Upper lobe of left lung (tissue), 6 donors: ENCODE data around the gene RIMOC1. TPM values are rescaled to one million over a fixed set of nuclear protein-coding genes. Genes with fewer than 3 reads are reported as not detected.
A peak's percentile ranks its signal among the peaks of the same experiment; 100 is the strongest.

Experiments
- ATAC-seq, 2 donors: fragments of 200-7000 bp; cut with Tn5 transposase; one replicate each; pipeline ENCODE4 v1.9.1; 2022; ENCODE audit warnings: mild to moderate bottlenecking in 2 of 2, moderate library complexity in 2 of 2; ENCODE audit not compliant: low FRiP score in 2 of 2
- DNase-seq, 2 donors: peaks; one replicate each; pipeline ENCODE4 v3.0.0-alpha.2; 2019 to 2020
- H3K27ac ChIP-seq, 4 donors: fragments of 200-600 bp; sonication (generic); one replicate each; pipeline ENCODE4 v1.5.1; 2016 to 2019
- H3K27me3 ChIP-seq, 4 donors: fragments of 200-600 bp; sonication (generic); one replicate each; pipeline ENCODE4 v1.5.1; 2017 to 2019
- H3K36me3 ChIP-seq, 4 donors: fragments of 200-600 bp; sonication (generic); one replicate each; pipeline ENCODE4 v1.5.1; 2016 to 2019
- H3K4me1 ChIP-seq, 4 donors: fragments of 200-600 bp; sonication (generic); one replicate each; pipeline ENCODE4 v1.5.1; 2018 to 2019
- H3K4me3 ChIP-seq, 4 donors: fragments of 200-600 bp; sonication (generic); one replicate each; pipeline ENCODE4 v1.5.1; 2017 to 2019; ENCODE audit warnings: mild to moderate bottlenecking in 2 of 4, moderate library complexity in 1 of 4
- H3K9me3 ChIP-seq, 4 donors: fragments of 200-600 bp; sonication (generic); one replicate each; pipeline ENCODE4 v1.5.1; 2018 to 2019
- CTCF ChIP-seq, 6 experiments: fragments of 450-650 bp in 4 of 6; fragments of 200-600 bp in 2 of 6; sonication (generic) in 2 of 6; IDR thresholded peaks; one replicate each; pipeline ENCODE4 v1.5.1; 2016 to 2019; ENCODE audit warnings: antibody characterized with exemption in 6 of 6
- EP300 ChIP-seq, 4 donors: sonication (generic); formaldehyde crosslinking; IDR thresholded peaks; one replicate each; pipeline ENCODE4 v1.5.1; 2017; ENCODE audit warnings: antibody characterized with exemption in 4 of 4, control low read depth in 2 of 4
- POLR2A ChIP-seq, 4 donors: fragments of 450-650 bp; IDR thresholded peaks; one replicate each; pipeline ENCODE4 v1.5.1; 2016 to 2017; ENCODE audit warnings: antibody characterized with exemption in 4 of 4, mild to moderate bottlenecking in 2 of 4
- POLR2AphosphoS5 ChIP-seq, 2 donors: sonication (generic); formaldehyde crosslinking; IDR thresholded peaks; one replicate each; pipeline ENCODE4 v1.5.1; 2017; ENCODE audit warnings: antibody characterized with exemption in 2 of 2
- WGBS, 2 donors: methylation state at CpG; one replicate each; pipeline ENCODE4 v1.1.5; 2017 to 2018; 5-methylcytosine and 5-hydroxymethylcytosine counted together
- total RNA-seq, 6 donors: library from RNA; depleted of rRNA in 4 of 6; stranded (reverse); fragments of >200 nt in 4 of 6; gene quantifications; one replicate each; pipeline versions ENCODE4 v1.1.0 to v1.2.1, GENCODE V29; 2016 to 2021
- donor health status: DM: no; HTN: no; CAD: no; lungs with moderate emphysema.
- donor health status: DM: no; HTN: yes; CAD: no; lungs with severe emphysema.

RIMOC1 gene
- total RNA-seq, result 10 to 100 TPM in 4 of 6 donors, 1 to 10 TPM in 2; 4.4 to 24.8 (median 17.1) TPM

DNA sequence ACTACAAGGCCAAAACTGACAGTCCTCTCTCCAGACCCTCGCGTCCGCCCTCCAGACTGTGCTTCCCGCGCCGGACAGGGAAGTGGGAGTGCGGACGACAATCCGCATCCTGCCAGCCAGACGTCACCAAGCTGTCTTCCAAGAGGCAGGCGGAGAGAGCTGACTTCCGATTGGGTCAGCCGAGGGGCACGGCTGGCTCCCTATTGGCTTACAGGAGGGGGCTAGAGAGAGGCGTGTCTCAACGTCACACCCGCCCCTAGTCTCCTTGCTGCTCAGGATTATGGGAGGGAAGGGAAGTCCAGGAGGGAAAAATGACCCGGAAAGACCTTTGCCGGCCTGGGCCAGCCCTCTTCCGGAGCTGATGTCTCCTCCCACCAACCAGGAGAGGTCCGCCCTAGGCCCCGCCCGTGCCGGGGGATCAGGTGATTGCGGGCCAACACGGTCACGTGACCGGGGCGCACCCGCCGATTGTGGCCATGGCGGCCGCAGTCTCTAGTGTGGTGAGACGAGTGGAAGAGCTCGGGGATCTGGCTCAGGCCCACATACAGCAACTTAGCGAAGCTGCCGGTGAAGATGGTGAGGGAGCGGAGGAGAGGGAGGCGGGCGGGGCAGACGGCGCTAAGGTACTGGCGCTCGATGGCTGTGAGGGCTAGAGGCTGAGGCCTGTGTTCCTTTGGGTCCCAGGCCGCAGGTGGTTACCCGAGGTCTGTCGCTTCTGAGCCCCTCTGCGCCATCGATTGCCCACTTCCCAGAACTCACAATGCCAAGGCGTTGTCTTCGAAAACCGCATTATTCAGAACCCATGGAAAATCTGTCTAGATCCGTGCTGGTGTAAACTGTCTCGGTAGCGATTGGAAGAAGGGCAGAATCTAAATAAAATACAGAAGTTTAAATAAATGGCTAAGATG, at the start of gene RIMOC1:
Gene RIMOC1 (plus strand): TSS at position 453 of the 908 bp plus-strand sequence. CDS start 24 bp downstream, at position 477.
- peak; percentile 99 to 100 for ATAC-seq

DNA sequence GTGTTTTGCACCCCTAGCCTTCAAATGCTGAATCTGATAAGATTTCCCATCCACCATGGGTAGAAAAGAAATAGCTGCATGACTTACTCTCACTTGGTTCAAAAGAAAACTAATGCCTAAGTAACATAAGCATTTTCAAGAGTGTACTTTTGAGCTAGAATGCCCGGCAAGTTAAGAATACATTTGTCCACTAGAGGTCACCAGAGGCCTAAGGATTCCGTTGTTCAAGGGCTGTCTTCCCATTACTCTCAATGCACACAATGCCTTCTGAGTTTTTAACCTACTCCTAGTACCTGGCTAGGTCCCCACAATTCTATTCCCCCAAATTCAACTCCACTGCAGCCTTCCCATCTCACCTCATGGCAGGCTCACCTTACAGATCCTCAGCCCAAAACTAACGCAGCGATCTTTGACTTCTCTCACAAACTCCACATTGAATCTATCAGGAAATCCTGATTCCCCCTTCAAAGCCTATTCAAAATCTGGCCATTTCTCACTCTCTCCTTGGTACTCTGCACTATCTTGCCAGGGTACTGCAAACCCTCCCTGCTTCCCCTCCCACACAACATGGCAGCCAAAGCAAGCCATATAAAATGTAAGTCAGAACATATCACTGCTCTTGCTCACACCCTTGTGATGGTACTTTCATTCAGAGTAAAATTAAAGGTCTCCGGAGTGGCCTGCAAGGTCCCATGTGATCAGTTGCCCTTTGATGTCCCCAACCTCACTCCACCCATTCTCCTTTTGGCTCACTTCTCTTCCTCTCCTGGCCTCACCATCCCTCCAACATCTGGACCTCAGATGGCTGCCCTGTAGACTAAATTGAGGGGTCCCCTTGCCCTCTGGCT, 47.3 kb upstream of the RIMOC1 start:
- Histone ChIP-seq H3K4me1 (no peaks in the 10 kb centered on the region), H3K36me3 (peaks cover 0 to 41% (median 11%) of the 10 kb centered on the region in 4 donors), H3K27ac (no peak overlapping the region), H3K9me3 (no peaks in the 10 kb centered on the region), H3K27me3 (no peaks in the 10 kb centered on the region), H3K4me3 (no peak overlapping the region)
- TF ChIP-seq POLR2AphosphoS5 (IDR thresholded peaks at IDR 0.05) (no peak), CTCF (IDR thresholded peaks at IDR 0.05) (peak; percentile 57 to 80 (median 67))
- 50 to 53% methylated on average over 5 of the region's 5 CpGs for WGBS, 2 donors
- ATAC-seq (peak; percentile 76 to 92), DNase-seq (peak in 1 of 2 donors; percentile 26)

More for the DNA sequence above, at the start of gene RIMOC1:
- WGBS, 2 donors, result 0 to 1% methylated on average over 20 to 51 of the region's 55 CpGs
- no peaks in the 10 kb centered on the region for H3K27me3 ChIP-seq
- DNase-seq, result peak; percentile 99
- H3K27ac ChIP-seq, result peak within 1 kb of the TSS; percentile 86 to 93 (median 91)
- H3K4me3 ChIP-seq, result peak within 1 kb of the TSS; percentile 57 to 78 (median 74)
- H3K36me3 ChIP-seq, result peaks cover 13 to 24% (median 14%) of the 10 kb centered on the region in 4 donors
- H3K9me3 ChIP-seq, result no peaks in the 10 kb centered on the region
- peak in 1 of 4 donors; percentile 76 for TF ChIP-seq EP300 (IDR thresholded peaks at IDR 0.05)
- TF ChIP-seq POLR2A (IDR thresholded peaks at IDR 0.05), result peak; percentile 42 to 95 (median 71)
- peak; percentile 94 for TF ChIP-seq POLR2AphosphoS5 (IDR thresholded peaks at IDR 0.05)
- peak in 1 of 6 experiments; percentile 17 for TF ChIP-seq CTCF (IDR thresholded peaks at IDR 0.05)
- peaks cover 15 to 27% (median 25%) of the 10 kb centered on the region in 4 donors for H3K4me1 ChIP-seq

DNA sequence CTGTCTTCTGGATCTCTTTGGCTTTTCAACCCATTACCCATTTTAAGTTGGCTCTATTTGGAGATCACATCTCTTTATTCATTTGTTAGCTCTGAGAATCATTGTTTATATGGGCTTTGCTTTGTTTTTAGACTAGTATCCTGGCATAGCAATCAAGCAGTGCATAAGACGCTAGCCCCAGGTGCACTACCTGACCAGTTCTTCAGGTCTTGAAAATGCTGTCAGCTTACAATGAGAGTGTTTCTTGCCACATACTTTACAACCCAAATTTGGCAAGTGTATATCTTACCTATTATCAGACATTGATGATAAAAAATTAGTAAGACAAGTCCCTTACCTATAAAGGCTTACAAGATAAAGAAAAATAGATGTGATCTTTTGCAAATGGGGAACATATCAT, 46.2 kb upstream of the RIMOC1 start:
- WGBS, 2 donors, result 90 to 100% methylated on average over 1 of the region's 1 CpG
- no peak overlapping the region for H3K27ac ChIP-seq

DNA sequence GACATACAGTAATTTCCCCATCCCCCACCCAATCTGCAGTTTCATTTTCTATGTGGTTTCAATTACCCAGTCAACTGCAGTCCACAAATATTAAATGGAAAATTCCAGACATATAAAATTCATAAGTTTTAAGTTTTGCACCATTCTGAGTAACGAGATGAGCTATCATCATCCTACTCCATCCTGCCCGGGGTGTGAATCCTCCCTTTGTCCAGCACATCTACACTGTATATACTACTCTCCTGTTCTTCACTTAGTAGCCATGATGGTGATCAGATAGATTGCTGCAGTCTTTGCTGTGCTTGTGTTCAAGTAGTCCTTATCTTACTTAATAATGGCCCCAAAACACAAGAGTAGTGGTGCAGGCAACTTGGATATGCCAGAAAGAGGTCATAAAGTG, 45.3 kb upstream of the RIMOC1 start:
- Histone ChIP-seq H3K36me3 (peaks cover 0 to 33% (median 5%) of the 10 kb centered on the region in 4 donors), H3K4me1 (no peaks in the 10 kb centered on the region), H3K27me3 (no peaks in the 10 kb centered on the region), H3K27ac (no peak overlapping the region), H3K4me3 (no peak overlapping the region), H3K9me3 (no peaks in the 10 kb centered on the region)
- WGBS, 2 donors, result 90 to 97% methylated on average over 2 of the region's 2 CpGs
- no peak for ATAC-seq
- TF ChIP-seq EP300 (IDR thresholded peaks at IDR 0.05), result no peak
- TF ChIP-seq CTCF (IDR thresholded peaks at IDR 0.05), result no peak
- no peak for TF ChIP-seq POLR2AphosphoS5 (IDR thresholded peaks at IDR 0.05)
- TF ChIP-seq POLR2A (IDR thresholded peaks at IDR 0.05), result no peak
- no peak for DNase-seq

More for the DNA sequence above, 46.2 kb upstream of the RIMOC1 start:
- no peak overlapping the region for H3K4me3 ChIP-seq
- peaks cover 0 to 35% (median 6%) of the 10 kb centered on the region in 4 donors for H3K36me3 ChIP-seq
- ATAC-seq, result no peak
- H3K27me3 ChIP-seq, result no peaks in the 10 kb centered on the region
- no peaks in the 10 kb centered on the region for H3K4me1 ChIP-seq
- no peak for DNase-seq
- TF ChIP-seq POLR2A (IDR thresholded peaks at IDR 0.05) (no peak), CTCF (IDR thresholded peaks at IDR 0.05) (no peak), POLR2AphosphoS5 (IDR thresholded peaks at IDR 0.05) (no peak), EP300 (IDR thresholded peaks at IDR 0.05) (no peak)
- no peaks in the 10 kb centered on the region for H3K9me3 ChIP-seq
